ENCODE measurements around the gene ARHGAP20. TPM values are rescaled to one million over a fixed set of nuclear protein-coding genes. Genes with fewer than 3 reads are reported as not detected.

ARHGAP20 gene
- total and polyA plus RNA-seq, 2 experiments from 2014 or later = 0.30 to 0.35 TPM

DNA sequence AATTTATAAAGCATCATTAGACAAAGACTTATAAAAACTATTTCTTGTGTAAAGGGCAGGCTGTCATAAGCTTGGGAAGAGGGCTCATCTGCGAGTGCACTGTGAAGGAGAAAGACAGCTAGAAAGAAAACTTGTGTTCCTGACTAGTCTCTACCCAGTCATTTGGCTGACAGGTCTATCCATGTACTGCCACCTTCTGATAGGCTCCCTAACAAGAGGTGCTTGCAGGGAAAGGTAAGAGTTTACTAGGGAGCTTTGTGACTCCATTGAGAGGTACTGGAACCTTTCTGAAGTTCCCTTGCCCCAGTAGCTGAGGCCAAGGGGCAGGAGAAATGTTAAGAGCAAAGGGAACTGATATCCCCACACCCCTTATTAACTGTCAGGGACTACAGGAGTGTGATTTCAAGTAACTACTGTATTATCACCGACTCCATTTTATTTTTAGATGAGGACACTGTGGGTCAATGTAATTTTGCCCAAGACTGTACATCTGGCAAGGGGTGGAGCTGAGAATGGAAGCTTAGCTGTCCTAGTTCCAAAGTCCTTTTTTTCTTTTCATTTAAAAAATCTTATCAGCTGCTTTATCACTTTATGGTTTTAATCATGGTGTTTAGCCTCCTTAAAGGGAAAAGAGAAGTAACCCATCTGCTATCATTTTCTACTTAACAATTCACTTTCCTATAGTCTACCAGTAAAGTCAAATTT, 129.4 kb downstream of the ARHGAP20 start:
- peak in 1 of 2 donors; percentile 9 for DNase-seq (ENCODE audit: low read depth in 1 of 2, low spot score in 1 of 2)
- peaks cover 10% of the 10 kb centered on the region for H3K4me1 ChIP-seq (ENCODE audit: low read depth)

DNA sequence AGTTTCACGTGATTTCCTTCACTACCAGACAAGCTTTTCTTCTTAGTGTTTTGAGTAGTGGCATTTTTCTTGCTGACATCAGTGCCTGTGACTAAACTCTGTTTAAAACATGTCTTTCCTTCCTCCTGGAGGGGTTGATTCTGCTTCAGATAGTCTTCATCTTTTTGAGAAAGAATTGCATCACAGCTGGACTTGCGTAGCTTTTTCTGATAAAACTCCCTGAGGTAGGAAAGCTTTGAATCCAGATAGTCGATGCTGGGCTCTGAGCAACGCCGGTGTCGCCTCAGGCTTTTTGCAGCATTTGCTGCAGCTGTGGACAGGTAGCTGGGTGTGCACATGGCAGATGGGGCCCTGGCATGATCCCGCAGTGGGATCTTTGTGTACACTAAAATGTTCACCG, 131.7 kb downstream of the ARHGAP20 start:
- TF ChIP-seq, protein P1, sequence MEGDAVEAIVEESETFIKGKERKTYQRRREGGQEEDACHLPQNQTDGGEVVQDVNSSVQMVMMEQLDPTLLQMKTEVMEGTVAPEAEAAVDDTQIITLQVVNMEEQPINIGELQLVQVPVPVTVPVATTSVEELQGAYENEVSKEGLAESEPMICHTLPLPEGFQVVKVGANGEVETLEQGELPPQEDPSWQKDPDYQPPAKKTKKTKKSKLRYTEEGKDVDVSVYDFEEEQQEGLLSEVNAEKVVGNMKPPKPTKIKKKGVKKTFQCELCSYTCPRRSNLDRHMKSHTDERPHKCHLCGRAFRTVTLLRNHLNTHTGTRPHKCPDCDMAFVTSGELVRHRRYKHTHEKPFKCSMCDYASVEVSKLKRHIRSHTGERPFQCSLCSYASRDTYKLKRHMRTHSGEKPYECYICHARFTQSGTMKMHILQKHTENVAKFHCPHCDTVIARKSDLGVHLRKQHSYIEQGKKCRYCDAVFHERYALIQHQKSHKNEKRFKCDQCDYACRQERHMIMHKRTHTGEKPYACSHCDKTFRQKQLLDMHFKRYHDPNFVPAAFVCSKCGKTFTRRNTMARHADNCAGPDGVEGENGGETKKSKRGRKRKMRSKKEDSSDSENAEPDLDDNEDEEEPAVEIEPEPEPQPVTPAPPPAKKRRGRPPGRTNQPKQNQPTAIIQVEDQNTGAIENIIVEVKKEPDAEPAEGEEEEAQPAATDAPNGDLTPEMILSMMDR (IDR thresholded peaks at IDR 0.05; ENCODE audit: low read depth, low read length) = no peak
- Histone ChIP-seq H3K4me3 (no peak overlapping the region), H3K9me3 (ENCODE audit: low read depth) (no peaks in the 10 kb centered on the region), H3K27me3 (no peaks in the 10 kb centered on the region), H3K4me1 (ENCODE audit: low read depth) (peaks cover 10% of the 10 kb centered on the region), H3K27ac (no peak overlapping the region), H3K36me3 (no peaks in the 10 kb centered on the region)
- DNase-seq (ENCODE audit: low read depth in 1 of 2, low spot score in 1 of 2) = no peak

More for the DNA sequence above, 129.4 kb downstream of the ARHGAP20 start:
- Histone ChIP-seq H3K36me3 (no peaks in the 10 kb centered on the region), H3K27me3 (no peaks in the 10 kb centered on the region), H3K27ac (no peak overlapping the region), H3K4me3 (no peak overlapping the region), H3K9me3 (ENCODE audit: low read depth) (no peaks in the 10 kb centered on the region)
- TF ChIP-seq, protein P1 (IDR thresholded peaks at IDR 0.05; ENCODE audit: low read depth, low read length) = no peak

DNA sequence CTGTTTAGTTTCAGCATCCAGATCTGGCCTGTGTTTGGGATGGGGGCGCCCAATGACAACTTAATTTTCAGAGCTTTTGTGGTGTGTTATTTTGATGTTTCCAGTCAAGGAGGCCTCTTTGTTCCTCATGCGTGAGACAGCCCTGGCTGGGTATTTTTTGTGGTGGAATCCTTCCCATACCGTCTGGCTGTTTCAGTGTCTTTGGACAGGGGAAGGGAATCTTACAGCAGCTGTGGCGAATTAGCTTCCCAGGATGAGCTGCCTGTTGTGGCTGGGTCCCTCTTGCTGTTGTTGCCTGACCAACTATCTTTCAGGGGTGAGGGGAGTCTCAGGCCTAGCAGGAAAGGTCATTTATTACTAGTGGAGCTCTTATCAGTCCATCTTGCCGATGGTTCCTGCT, 138.8 kb downstream of the ARHGAP20 start:
- Histone ChIP-seq H3K27me3 (peaks cover 7% of the 10 kb centered on the region), H3K4me1 (ENCODE audit: low read depth) (no peaks in the 10 kb centered on the region), H3K36me3 (no peaks in the 10 kb centered on the region), H3K9me3 (ENCODE audit: low read depth) (no peaks in the 10 kb centered on the region), H3K4me3 (no peak overlapping the region), H3K27ac (no peak overlapping the region)
- DNase-seq (ENCODE audit: low read depth in 1 of 2, low spot score in 1 of 2) = no peak
- TF ChIP-seq, protein P1 (IDR thresholded peaks at IDR 0.05; ENCODE audit: low read depth, low read length) = no peak

DNA sequence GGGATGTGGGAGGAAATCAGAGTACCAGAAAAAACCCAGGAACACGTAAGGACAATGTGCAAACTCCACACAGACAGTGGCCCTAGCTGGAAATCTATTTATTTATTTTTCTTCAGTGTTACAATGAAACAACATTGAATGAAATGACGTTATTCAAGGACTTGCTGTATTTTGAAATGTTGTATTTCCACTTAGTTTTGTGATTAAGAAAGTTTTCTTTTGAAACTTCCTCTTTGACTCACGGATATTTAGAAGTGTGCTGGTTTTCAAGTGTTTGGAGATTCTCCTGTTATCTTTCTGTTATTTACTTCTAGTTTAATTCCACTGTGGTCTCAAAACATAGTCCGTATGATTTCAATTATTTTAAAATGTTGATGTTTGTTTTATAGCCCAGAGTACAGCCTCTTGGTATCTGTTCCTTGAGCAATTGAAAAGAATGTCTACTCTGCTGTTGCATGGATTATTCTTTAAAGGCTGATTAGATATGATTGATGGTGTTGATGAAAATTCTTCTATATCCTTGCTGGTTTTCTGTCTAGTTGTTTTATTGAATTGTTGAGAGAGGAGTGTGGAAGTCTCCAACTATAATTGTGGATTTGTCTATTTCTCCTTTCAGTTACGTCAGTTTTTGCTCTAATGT, 141.0 kb downstream of the ARHGAP20 start:
- H3K4me1 ChIP-seq (ENCODE audit: low read depth) = peaks cover under 1% of the 10 kb centered on the region
- H3K27ac ChIP-seq = no peak overlapping the region
- no peak overlapping the region for H3K4me3 ChIP-seq
- H3K36me3 ChIP-seq = no peaks in the 10 kb centered on the region
- H3K9me3 ChIP-seq (ENCODE audit: low read depth) = no peaks in the 10 kb centered on the region
- TF ChIP-seq, protein P1 (IDR thresholded peaks at IDR 0.05; ENCODE audit: low read depth, low read length) = no peak
- H3K27me3 ChIP-seq = peaks cover 7% of the 10 kb centered on the region
- no peak for DNase-seq (ENCODE audit: low read depth in 1 of 2, low spot score in 1 of 2)

DNA sequence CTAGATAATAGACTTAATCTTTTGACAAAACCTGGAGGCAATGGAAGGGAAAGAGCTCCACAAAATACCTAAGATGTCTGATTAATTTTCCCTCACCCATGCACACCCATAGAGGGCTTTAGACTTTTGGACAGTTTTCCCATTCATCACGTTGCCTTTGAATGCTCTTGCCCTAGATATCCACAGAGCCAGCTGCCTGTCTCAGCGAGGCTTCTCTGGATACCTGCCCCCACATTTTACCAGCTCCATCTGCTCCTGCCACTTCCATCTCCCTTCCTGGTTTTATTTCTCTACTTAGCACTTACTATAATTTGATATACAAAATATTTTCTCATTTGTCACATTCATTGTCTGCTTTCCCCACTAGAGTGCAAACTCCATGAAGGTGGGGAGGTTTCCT, 145.7 kb downstream of the ARHGAP20 start:
- peaks cover 4% of the 10 kb centered on the region for H3K27me3 ChIP-seq
- TF ChIP-seq, protein P1 (IDR thresholded peaks at IDR 0.05; ENCODE audit: low read depth, low read length) = no peak
- no peaks in the 10 kb centered on the region for H3K36me3 ChIP-seq
- H3K4me3 ChIP-seq = no peak overlapping the region
- no peaks in the 10 kb centered on the region for H3K9me3 ChIP-seq (ENCODE audit: low read depth)
- no peak for DNase-seq (ENCODE audit: low read depth in 1 of 2, low spot score in 1 of 2)
- H3K27ac ChIP-seq = no peak overlapping the region
- peaks cover 27% of the 10 kb centered on the region for H3K4me1 ChIP-seq (ENCODE audit: low read depth)

All from cardiac muscle cell (in vitro differentiated cells and primary cell).